Loucy (cell line): ENCODE results near the gene STXBP1.

Experiments used
- EZH2phosphoT487 ChIP-seq: fragments of 200-600 bp; IDR thresholded peaks from 2 replicates; pipeline ENCODE4 v1.6.1; 2018; ENCODE audit warnings: antibody characterized with exemption, mild to moderate bottlenecking, moderate library complexity, borderline replicate concordance
- TF ChIP-seq, protein P1 (sequence below): fragments of 200-600 bp; sonication (generic); conservative IDR thresholded peaks from 2 replicates; pipeline ENCODE4 v1.5.1; 2014; ENCODE audit warnings: mild to moderate bottlenecking, antibody characterized with exemption, low read length

DNA sequence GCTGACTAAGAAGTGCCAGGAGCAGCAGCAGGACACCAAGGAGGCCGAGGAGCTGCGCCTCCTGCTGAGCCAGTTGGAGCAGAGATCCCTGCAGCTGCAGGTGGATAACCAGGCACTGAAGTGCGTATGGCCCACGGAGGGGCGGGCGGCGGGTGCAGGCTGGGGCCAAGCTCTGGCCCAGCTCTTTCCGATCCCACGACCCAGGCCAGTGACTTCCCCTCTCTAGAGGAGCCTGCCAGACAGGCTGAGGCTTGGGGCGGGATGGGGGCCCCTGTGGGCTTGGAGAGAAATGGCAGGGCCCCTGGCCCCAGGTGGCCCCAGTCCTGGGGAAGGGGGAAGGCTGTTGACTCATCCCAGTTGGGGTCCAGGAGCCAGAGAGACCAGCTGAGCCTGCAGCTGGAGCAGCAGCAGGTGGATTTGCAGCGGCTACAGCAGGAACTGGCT lies 99.8 kb downstream of the STXBP1 start:
- TF ChIP-seq, protein P1, sequence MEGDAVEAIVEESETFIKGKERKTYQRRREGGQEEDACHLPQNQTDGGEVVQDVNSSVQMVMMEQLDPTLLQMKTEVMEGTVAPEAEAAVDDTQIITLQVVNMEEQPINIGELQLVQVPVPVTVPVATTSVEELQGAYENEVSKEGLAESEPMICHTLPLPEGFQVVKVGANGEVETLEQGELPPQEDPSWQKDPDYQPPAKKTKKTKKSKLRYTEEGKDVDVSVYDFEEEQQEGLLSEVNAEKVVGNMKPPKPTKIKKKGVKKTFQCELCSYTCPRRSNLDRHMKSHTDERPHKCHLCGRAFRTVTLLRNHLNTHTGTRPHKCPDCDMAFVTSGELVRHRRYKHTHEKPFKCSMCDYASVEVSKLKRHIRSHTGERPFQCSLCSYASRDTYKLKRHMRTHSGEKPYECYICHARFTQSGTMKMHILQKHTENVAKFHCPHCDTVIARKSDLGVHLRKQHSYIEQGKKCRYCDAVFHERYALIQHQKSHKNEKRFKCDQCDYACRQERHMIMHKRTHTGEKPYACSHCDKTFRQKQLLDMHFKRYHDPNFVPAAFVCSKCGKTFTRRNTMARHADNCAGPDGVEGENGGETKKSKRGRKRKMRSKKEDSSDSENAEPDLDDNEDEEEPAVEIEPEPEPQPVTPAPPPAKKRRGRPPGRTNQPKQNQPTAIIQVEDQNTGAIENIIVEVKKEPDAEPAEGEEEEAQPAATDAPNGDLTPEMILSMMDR, result no peak
- no peak for TF ChIP-seq EZH2phosphoT487
